ENCODE data around the gene SYNPO2.

Gene SYNPO2

DNA sequence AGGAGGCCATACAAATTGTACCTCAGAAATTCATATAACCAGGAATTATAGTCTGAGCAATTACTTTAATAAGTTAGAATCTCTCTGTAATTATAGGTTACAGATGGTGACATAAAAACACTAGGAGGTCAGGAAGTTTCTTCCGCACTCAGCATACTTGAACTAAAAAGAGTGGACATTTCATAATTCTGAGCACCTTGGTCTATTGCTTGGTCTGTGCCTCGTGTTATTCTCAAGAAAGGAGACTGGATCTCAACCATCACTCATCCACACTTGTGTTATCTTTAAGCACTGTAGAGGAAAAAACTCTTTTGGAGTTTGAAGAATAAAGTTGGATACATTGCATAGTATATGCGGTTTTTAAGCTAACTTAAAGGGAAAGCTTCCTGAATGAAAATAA, 91.1 kb downstream of the SYNPO2 start:
- TF ChIP-seq, protein P1, sequence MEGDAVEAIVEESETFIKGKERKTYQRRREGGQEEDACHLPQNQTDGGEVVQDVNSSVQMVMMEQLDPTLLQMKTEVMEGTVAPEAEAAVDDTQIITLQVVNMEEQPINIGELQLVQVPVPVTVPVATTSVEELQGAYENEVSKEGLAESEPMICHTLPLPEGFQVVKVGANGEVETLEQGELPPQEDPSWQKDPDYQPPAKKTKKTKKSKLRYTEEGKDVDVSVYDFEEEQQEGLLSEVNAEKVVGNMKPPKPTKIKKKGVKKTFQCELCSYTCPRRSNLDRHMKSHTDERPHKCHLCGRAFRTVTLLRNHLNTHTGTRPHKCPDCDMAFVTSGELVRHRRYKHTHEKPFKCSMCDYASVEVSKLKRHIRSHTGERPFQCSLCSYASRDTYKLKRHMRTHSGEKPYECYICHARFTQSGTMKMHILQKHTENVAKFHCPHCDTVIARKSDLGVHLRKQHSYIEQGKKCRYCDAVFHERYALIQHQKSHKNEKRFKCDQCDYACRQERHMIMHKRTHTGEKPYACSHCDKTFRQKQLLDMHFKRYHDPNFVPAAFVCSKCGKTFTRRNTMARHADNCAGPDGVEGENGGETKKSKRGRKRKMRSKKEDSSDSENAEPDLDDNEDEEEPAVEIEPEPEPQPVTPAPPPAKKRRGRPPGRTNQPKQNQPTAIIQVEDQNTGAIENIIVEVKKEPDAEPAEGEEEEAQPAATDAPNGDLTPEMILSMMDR (IDR thresholded peaks at IDR 0.05; ENCODE audit: insufficient read depth, low read length, missing control alignments): no peak
- CTCF ChIA-PET: interaction anchor here (1.1 to 10.5 kb wide), 7 partner anchors 9 to 1076 kb away, joined by 3 to 125 read pairs (median 13); a partner anchor contains a TSS
- no peak for DNase-seq (ENCODE audit: low read depth, low spot score)
- H3K4me3 ChIP-seq (ENCODE audit: low read depth, low read length): no peak overlapping the region
- POLR2A ChIA-PET: no interaction called here

GRCh38 chr4:118981171-118981838, 92.7 kb downstream of the SYNPO2 start:
- POLR2A ChIA-PET: interaction anchor here (0.7 to 1.7 kb wide), 3 partner anchors 58 to 319 kb away, joined by 3 to 5 read pairs (median 5); a partner anchor contains a TSS
- CTCF ChIA-PET: interaction anchor here (0.6 to 10.5 kb wide), 39 partner anchors 8 to 1080 kb away, joined by 3 to 125 read pairs (median 4); a partner anchor contains a TSS
- no peak overlapping the region for H3K4me3 ChIP-seq (ENCODE audit: low read depth, low read length)
- peak; percentile 64 for DNase-seq (ENCODE audit: low read depth, low spot score)
- TF ChIP-seq, protein P1 (IDR thresholded peaks at IDR 0.05; ENCODE audit: insufficient read depth, low read length, missing control alignments): no peak

GRCh38 chr4:118981839-118982381, 93.3 kb downstream of the SYNPO2 start:
- ChIA-PET CTCF (interaction anchor here (0.6 to 10.5 kb wide), 36 partner anchors 8 to 1087 kb away, joined by 3 to 125 read pairs (median 4); a partner anchor contains a TSS), POLR2A (interaction anchor here (1.0 to 1.7 kb wide), 3 partner anchors 45 to 318 kb away, joined by 3 to 5 read pairs (median 5); a partner anchor contains a TSS)
- peak; percentile 96 for DNase-seq (ENCODE audit: low read depth, low spot score)
- no peak overlapping the region for H3K4me3 ChIP-seq (ENCODE audit: low read depth, low read length)
- TF ChIP-seq, protein P1 (IDR thresholded peaks at IDR 0.05; ENCODE audit: insufficient read depth, low read length, missing control alignments): peak; percentile 59

DNA sequence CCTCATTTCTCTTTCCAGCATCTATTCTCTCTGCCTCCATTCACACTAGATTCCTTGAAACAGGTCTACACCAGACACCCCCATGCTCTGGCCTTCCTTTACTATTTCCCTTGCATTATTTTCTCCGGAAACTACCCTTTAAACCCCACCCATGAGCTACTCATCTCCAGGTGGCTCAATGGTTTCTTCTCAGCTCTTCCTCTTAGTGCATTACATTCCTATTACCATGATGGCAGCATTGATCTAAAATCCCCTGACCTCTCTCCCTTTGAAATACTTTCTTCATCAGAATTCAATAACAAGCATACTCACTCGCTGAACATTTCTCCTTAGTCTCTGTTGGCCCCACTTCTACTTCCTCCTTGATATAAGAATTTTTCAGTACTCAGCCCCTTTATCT, 94.6 kb downstream of the SYNPO2 start:
- TF ChIP-seq, protein P1 (IDR thresholded peaks at IDR 0.05; ENCODE audit: insufficient read depth, low read length, missing control alignments): no peak
- ChIA-PET POLR2A (interaction anchor here (0.8 to 1.0 kb wide), 3 partner anchors 43 to 304 kb away, joined by 3 to 4 read pairs (median 3); no protein-coding TSS in a partner anchor), CTCF (interaction anchor here (1.2 to 10.5 kb wide), 11 partner anchors 16 to 1074 kb away, joined by 3 to 125 read pairs (median 9); a partner anchor contains a TSS)
- DNase-seq (ENCODE audit: low read depth, low spot score): no peak
- H3K4me3 ChIP-seq (ENCODE audit: low read depth, low read length): no peak overlapping the region

DNA sequence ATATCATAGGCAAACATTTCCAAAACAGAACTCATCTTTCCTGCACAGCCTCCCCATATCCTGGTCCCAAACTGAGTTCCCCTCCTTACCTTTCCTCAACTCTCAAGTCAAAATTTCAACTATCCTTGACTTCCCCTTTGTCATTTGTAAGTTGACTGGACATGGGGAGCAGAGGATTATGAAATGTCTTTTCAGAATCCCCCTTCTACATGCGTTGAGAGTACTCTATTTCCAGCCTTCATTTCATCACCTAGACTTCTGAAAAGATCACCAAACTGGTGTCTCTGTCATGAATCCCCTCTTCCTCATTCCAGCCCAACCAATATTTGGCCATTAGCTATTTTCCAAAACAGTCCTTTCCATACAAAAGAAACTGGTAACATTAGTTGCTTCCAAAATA, 95.2 kb downstream of the SYNPO2 start:
- POLR2A ChIA-PET: interaction anchor here (1.0 kb wide), 1 partner anchor 57 kb away, joined by 4 read pairs; no protein-coding TSS in a partner anchor
- no peak for DNase-seq (ENCODE audit: low read depth, low spot score)
- TF ChIP-seq, protein P1 (IDR thresholded peaks at IDR 0.05; ENCODE audit: insufficient read depth, low read length, missing control alignments): no peak
- CTCF ChIA-PET: interaction anchor here (1.2 to 10.5 kb wide), 9 partner anchors 15 to 1073 kb away, joined by 3 to 125 read pairs (median 8); no protein-coding TSS in a partner anchor
- H3K4me3 ChIP-seq (ENCODE audit: low read depth, low read length): no peak overlapping the region
